Naive thymus-derived CD8-positive, alpha-beta T cell (primary cell): ENCODE measurements around the gene C17orf67. TPM values are rescaled to one million over a fixed set of nuclear protein-coding genes. Genes with fewer than 3 reads are reported as not detected.

Source experiments
- ATAC-seq, 2 donors: fragments of 150-1000 bp; cut with Tn5 transposase in 1 of 2; sonication (Bioruptor Pico), chemical (Tn5 transposase) in 1 of 2; 1 replicate in 1 of 2; 2 replicates in 1 of 2; pipeline ENCODE4 v1.10.0; 2021; ENCODE audit warnings: mild to moderate bottlenecking in 2 of 2, moderate library complexity in 2 of 2
- POLR2A ChIA-PET: fragments of 350-600 bp; sonication (Branson Sonifier 250); formaldehyde crosslinking; loops from one replicate; lab custom pipeline; 2021; ENCODE audit warnings: antibody characterized with exemption; lab: Charles Lee
- DNase-seq, 10 donors: peaks; one replicate each; pipeline versions ENCODE4 v3.0.0 to v3.0.0-alpha.2; 2020 to 2022
- H3K27ac Mint-ChIP-seq, 10 donors: one replicate each; pipeline ENCODE4 v1.8.0; 2020 to 2022; ENCODE audit warnings: mild to moderate bottlenecking in 10 of 10, mixed read lengths in 10 of 10, moderate library complexity in 4 of 10, inconsistent platforms in 1 of 10
- H3K27me3 Mint-ChIP-seq, 5 donors: one replicate each; pipeline ENCODE4 v1.8.0; 2021 to 2022; ENCODE audit warnings: mixed read lengths in 5 of 5
- H3K36me3 Mint-ChIP-seq, 3 donors: one replicate each; pipeline ENCODE4 v1.8.0; 2020 to 2022; ENCODE audit warnings: mixed read lengths in 3 of 3, mild to moderate bottlenecking in 2 of 3, inconsistent platforms in 1 of 3
- H3K4me1 Mint-ChIP-seq, 4 donors: one replicate each; pipeline ENCODE4 v1.8.0; 2021 to 2022; ENCODE audit warnings: mixed read lengths in 4 of 4
- H3K4me3 Mint-ChIP-seq, 10 donors: one replicate each; pipeline ENCODE4 v1.8.0; 2020 to 2022; ENCODE audit warnings: mild to moderate bottlenecking in 10 of 10, mixed read lengths in 10 of 10, moderate library complexity in 6 of 10, inconsistent platforms in 1 of 10
- H3K9me3 Mint-ChIP-seq, 9 donors: one replicate each; pipeline ENCODE4 v1.8.0; 2020 to 2022; ENCODE audit warnings: mixed read lengths in 9 of 9, mild to moderate bottlenecking in 3 of 9, inconsistent platforms in 1 of 9, moderate library complexity in 1 of 9
- polyA plus RNA-seq, 3 donors: library from polyadenylated mRNA; unstranded; fragments of 300-500 nt; fragmentation: Illumina TruSeq; gene quantifications; one replicate each; pipeline ENCODE4 v1.2.3, GENCODE V29; 2021
- total RNA-seq, 8 experiments: library from RNA in 2 of 8; stranded (reverse) in 2 of 8; gene quantifications; one replicate each; pipeline ENCODE4 v1.2.3 and lab custom pipeline; 2021 to 2026

The C17orf67 gene, protein sequence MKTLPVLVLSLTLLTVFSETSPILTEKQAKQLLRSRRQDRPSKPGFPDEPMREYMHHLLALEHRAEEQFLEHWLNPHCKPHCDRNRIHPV
- 1 to 10 TPM; 8.0 to 9.5 TPM for total RNA-seq
- 1 to 10 TPM; 1.5 to 2.2 (median 1.6) TPM for polyA plus RNA-seq
- 3.7 to 11.9 (median 7.5) reads per million in 6 experiments for total RNA-seq (lab: John Stamatoyannopoulos, UW)

DNA sequence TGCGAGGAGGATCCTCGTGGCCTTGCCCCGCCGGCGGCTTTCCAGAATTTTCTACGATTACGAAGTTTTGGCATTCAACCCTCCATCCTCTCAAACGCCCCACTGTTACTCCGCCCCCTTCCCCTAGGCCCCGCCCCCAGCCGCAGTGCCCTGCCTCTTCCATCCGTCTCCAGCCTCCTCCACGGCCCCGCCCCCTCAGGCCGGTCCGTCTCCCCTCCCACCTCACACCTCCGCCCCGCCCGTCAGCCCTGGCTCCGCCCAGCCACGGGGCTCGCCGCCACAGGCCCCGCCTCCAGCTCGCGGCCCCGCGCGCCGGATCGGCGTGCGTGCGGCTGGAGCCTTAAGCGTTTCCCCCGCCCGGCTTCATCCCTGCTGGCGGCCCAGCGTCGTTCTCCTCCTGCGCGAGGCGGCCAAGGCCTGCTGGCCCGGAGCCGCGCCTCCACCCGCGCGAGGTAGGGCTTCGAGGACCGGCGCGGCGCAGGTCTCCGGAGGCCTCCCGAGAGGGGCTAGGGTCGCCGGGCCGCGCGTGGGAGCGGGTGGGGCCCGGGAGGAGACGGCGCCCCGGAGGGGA is at the start of gene C17orf67, which contains the start of gene DGKE:
TSS of gene C17orf67 (minus strand) at position 112 of the 571 bp plus-strand sequence. CDS start 18,110 bp downstream, outside the sequence.
TSS of gene DGKE (plus strand) at position 343 of the 571 bp plus-strand sequence. CDS start 645 bp downstream, outside the sequence.
- peaks cover 0 to 39% (median 8%) of the 10 kb centered on the region in 3 donors for H3K36me3 Mint-ChIP-seq
- DNase-seq (peak; percentile 95 to 100 (median 98)), ATAC-seq (peak; percentile 78 to 83)
- H3K27ac Mint-ChIP-seq: peak within 1 kb of the TSS; percentile 79 to 97 (median 94)
- peaks cover 31 to 72% (median 70%) of the 10 kb centered on the region in 4 donors for H3K4me1 Mint-ChIP-seq
- POLR2A ChIA-PET: interaction anchor here (0.9 to 3.1 kb wide), 7 partner anchors 10 to 1595 kb away, joined by 3 to 20 read pairs (median 8); partner anchors contain the start of genes NOG and TRIM25
- H3K27me3 Mint-ChIP-seq: no peaks in the 10 kb centered on the region
- H3K9me3 Mint-ChIP-seq: no peaks in the 10 kb centered on the region
- peak within 1 kb of the TSS; percentile 89 to 98 (median 96) for H3K4me3 Mint-ChIP-seq

DNA sequence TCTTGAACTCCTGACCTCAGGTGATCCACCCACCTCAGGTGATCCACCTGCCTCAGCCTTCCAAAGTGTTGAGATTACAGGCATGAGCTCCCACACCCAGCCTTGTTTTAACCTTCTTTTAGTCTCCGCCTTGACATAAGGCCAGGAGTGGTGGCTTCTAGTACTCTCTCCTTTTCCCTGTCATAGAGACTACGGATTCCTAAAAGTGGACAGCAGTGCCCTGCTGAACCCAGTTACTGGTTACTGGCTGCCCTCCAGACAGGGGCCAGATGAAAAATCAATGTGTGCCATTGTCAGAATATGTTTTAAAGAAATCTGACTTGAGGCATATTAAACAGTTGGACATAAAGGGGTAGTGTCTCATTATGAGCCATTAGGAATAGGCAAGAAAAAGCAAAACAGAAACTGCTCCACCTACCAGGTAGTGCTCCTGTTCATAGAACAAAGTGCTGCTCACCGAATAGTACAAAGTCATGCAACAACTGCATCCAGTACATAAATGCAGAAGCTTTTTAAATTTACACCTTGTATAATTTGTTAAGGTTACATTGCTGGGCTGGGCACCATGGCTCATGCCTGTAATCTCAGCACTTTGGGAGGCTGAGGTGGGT is 48.1 kb upstream of the C17orf67 start:
- POLR2A ChIA-PET: no interaction called here
- no peak for DNase-seq
- H3K27ac Mint-ChIP-seq: no peak overlapping the region

DNA sequence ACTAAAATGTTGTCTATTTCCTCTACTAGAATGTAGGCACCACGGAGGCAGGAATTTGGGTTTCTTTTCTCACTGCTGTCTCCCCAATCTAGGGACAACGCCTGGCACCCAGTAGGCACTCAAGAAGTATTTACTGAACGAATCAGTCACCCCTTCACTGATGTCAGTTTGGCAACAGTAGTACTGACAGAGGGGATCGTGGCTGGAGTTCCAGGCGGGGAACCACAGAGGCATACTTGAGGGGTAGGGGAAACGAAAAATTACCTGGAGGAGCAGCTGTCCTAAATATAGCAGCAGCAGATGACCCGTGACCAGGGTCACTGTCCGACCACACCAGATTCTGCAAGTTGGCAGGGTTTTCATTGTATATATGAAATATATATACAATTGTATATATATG is 46.9 kb upstream of the C17orf67 start:
- Mint-ChIP-seq H3K27ac (no peak overlapping the region), H3K4me1 (peaks cover 0 to 7% (median 5%) of the 10 kb centered on the region in 4 donors), H3K27me3 (peaks cover 0 to 7% (median 3%) of the 10 kb centered on the region in 5 donors), H3K9me3 (no peaks in the 10 kb centered on the region), H3K4me3 (no peak overlapping the region), H3K36me3 (no peaks in the 10 kb centered on the region)
- POLR2A ChIA-PET: no interaction called here
- ATAC-seq: no peak
- DNase-seq: no peak

More for the DNA sequence above, 48.1 kb upstream of the C17orf67 start:
- Mint-ChIP-seq H3K9me3 (no peaks in the 10 kb centered on the region), H3K27me3 (peaks cover 0 to 5% (median 0%) of the 10 kb centered on the region in 5 donors), H3K36me3 (peaks cover 0 to 2% (median 2%) of the 10 kb centered on the region in 3 donors), H3K4me1 (peaks cover 0 to 7% (median 5%) of the 10 kb centered on the region in 4 donors), H3K4me3 (no peak overlapping the region)
- no peak for ATAC-seq

DNA sequence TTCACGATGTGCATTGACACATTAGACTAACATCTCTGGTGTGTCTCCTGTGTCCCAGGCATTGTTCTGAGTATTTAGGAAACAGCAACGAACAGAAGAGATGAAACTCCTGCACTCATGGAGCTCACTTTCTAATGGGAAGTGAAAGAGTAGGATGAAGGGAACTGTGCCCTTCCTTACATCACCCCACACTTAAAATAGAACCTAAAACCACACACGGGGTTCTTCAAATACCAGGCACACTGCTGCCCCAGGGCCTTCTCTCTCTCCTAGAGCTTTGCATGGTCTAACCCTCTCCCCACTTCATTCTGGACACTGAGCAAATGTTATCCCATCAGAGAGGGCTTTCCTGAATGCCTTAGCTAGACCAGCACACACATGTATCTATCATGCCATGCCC is 46.4 kb upstream of the C17orf67 start:
- DNase-seq: no peak
- POLR2A ChIA-PET: no interaction called here
- Mint-ChIP-seq H3K27me3 (peaks cover 0 to 7% (median 3%) of the 10 kb centered on the region in 5 donors), H3K4me1 (peaks cover 0 to 7% (median 5%) of the 10 kb centered on the region in 4 donors), H3K9me3 (no peaks in the 10 kb centered on the region), H3K4me3 (no peak overlapping the region), H3K27ac (no peak overlapping the region), H3K36me3 (no peaks in the 10 kb centered on the region)
- no peak for ATAC-seq

DNA sequence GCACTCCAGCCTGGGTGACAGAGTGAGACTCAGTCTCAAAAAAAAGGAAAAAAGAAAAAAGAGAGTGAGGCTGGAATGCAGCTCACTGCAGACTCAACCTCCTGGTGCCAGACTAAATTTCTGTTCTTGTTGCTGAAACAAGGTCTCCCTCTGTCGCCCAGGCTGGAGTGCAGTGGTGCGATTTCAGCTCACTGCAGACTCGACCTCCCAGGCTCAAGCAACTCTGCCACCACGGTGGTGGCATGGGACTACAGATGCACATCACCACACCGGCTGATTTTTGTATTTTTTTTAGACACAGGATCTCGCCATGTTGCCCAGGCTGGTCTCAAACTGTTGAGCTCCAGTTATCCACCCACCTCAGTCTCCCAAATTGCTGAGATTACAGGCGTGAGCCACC is 45.6 kb upstream of the C17orf67 start:
- Mint-ChIP-seq H3K4me3 (no peak overlapping the region), H3K27ac (no peak overlapping the region), H3K36me3 (no peaks in the 10 kb centered on the region), H3K9me3 (no peaks in the 10 kb centered on the region), H3K27me3 (peaks cover 0 to 12% (median 8%) of the 10 kb centered on the region in 5 donors), H3K4me1 (peaks cover 0 to 7% (median 5%) of the 10 kb centered on the region in 4 donors)
- DNase-seq: no peak
- ATAC-seq: no peak
- POLR2A ChIA-PET: no interaction called here

DNA sequence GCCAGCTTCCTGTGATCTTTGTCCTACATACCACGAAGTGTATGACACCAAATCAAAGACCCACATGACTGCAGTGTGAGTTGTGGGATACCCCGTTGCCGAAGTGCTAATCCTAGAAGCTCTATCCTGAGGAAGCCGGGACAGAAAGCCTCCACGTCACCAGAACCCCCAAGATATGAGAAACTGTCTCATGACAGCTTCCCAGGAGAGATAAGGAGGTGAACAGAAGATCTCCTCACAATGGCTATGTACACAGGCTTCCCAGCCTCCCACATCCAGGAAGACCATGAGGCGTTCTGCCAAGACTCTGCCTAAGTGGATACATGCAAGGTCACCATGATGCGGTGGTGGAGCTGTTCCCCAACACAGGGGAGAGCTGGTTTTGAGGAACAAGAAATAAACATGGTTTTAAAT is 43.1 kb upstream of the C17orf67 start:
- no peaks in the 10 kb centered on the region for H3K36me3 Mint-ChIP-seq
- no peaks in the 10 kb centered on the region for H3K9me3 Mint-ChIP-seq
- POLR2A ChIA-PET: no interaction called here
- H3K27ac Mint-ChIP-seq: no peak overlapping the region
- peaks cover 0 to 7% (median 5%) of the 10 kb centered on the region in 4 donors for H3K4me1 Mint-ChIP-seq
- peaks cover 0 to 22% (median 9%) of the 10 kb centered on the region in 5 donors for H3K27me3 Mint-ChIP-seq
- H3K4me3 Mint-ChIP-seq: no peak overlapping the region
- no peak for DNase-seq
- ATAC-seq: no peak

DNA sequence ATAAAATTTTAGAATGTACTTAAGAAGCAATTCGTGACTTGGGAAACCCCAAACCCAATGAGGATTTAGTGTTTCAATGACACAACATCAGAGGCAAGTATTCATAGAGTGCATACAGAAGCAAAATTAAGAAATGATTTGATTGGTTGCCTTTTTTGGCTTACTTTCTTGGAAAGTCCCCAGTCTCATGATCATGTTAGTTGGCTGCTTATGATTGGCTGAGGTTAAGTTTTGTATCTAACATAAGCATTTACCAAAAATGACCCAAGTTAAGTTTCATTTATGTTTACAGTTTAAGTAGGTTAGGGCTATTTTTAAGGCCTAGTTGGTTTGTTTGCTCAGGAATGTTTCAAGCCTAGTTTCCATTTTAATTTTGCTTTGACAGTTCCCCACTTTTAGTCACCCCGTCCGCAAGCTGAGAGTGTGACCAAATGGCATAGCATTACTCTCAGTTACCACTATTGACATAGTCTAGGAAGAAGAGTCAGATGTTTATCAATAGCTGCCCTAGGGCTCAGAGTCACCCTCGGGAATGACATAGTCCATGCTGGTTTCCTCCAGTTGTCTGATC is 36.4 kb upstream of the C17orf67 start:
- POLR2A ChIA-PET: interaction anchor here (0.8 kb wide), 1 partner anchor 18 kb away, joined by 3 read pairs; no protein-coding TSS in a partner anchor
- Mint-ChIP-seq H3K4me3 (no peak overlapping the region), H3K36me3 (peaks cover 0 to 8% (median 0%) of the 10 kb centered on the region in 3 donors), H3K27ac (peak overlapping the region in 3 of 10 donors; percentile 40 to 42 (median 40)), H3K4me1 (peaks cover 0 to 4% (median 0%) of the 10 kb centered on the region in 4 donors), H3K9me3 (no peaks in the 10 kb centered on the region), H3K27me3 (peaks cover 0 to 22% (median 5%) of the 10 kb centered on the region in 5 donors)
- ATAC-seq (no peak), DNase-seq (no peak)

DNA sequence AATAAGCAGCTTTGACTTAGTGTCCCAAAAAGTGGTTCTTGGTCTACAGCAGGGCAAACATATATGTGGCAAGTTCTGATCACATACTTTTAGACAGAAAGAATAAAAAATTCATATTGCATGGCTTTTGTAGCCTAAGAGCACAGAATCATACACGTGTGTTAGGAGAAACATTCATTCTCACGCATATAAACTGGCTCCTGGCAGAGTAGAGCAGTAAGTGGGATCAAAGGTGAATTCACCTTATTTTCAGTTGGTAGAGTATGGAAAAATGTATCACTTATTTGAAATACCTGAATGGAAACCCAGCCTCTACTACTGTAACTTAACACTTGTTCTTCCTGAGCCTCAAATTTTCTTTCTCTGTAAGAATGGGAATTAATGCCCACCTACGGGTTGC is 35.0 kb upstream of the C17orf67 start:
- H3K9me3 Mint-ChIP-seq: no peaks in the 10 kb centered on the region
- ATAC-seq (no peak), DNase-seq (no peak)
- POLR2A ChIA-PET: no interaction called here
- H3K27ac Mint-ChIP-seq: peak overlapping the region in 2 of 10 donors; percentile 35 to 41
- peaks cover 0 to 8% (median 0%) of the 10 kb centered on the region in 5 donors for H3K27me3 Mint-ChIP-seq
- H3K4me1 Mint-ChIP-seq: peaks cover 0 to 4% (median 0%) of the 10 kb centered on the region in 4 donors
- no peak overlapping the region for H3K4me3 Mint-ChIP-seq
- peaks cover 0 to 19% (median 0%) of the 10 kb centered on the region in 3 donors for H3K36me3 Mint-ChIP-seq

DNA sequence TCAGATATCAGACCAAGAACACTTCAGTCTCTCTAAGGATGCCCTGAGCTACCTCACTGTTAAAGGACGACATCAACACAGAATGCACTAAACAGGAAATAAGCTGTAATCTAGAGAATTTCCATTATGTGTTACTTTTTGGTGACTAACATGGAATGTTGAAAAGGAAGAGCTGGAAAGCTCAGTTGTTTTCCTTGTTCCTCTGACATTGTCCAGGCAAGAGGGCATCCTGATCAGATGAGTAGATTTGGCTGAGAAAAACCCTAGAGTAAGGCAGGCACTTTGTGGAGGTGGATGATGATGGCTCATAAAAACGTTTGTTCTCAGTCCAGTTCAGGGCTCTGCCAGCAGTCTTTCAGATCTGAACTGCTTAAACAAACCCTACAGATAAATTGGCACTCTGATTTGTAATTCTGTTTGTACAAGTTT is 34.2 kb upstream of the C17orf67 start:
- no peak for ATAC-seq
- Mint-ChIP-seq H3K36me3 (peaks cover 0 to 24% (median 0%) of the 10 kb centered on the region in 3 donors), H3K27ac (peak overlapping the region in 4 of 10 donors; percentile 11 to 63 (median 52)), H3K27me3 (peaks cover 0 to under 1% (median 0%) of the 10 kb centered on the region in 5 donors), H3K9me3 (no peaks in the 10 kb centered on the region), H3K4me1 (peaks cover 0 to 4% (median 0%) of the 10 kb centered on the region in 4 donors), H3K4me3 (no peak overlapping the region)
- DNase-seq: no peak
- POLR2A ChIA-PET: interaction anchor here (0.6 to 0.7 kb wide), 2 partner anchors 93 to 225 kb away, joined by 4 to 5 read pairs; partner anchors contain the start of gene COIL

DNA sequence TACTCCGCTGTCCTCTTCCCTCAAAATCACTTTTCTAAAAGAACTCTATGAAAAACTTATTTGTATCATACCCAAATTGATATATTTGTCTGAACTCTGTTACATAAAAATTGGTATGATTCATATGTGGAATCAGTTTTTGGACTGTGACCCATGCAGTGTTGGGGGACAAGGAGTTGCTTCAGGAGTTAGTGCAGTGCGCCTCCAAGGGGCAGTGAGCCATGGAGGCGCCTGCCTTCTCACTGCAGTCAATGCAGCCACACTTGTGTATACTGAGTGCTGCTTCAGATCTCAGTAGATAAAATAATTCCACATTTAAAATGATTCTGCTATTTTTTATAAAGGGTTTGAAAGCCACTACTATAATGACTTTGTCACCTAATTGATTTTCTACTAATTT is 32.8 kb upstream of the C17orf67 start:
- H3K4me3 Mint-ChIP-seq: no peak overlapping the region
- peak in 2 of 10 donors; percentile 6 to 11 for DNase-seq
- POLR2A ChIA-PET: no interaction called here
- H3K36me3 Mint-ChIP-seq: peaks cover 0 to 38% (median 0%) of the 10 kb centered on the region in 3 donors
- no peaks in the 10 kb centered on the region for H3K9me3 Mint-ChIP-seq
- H3K4me1 Mint-ChIP-seq: peaks cover 0 to 4% (median 0%) of the 10 kb centered on the region in 4 donors
- peak; percentile 48 to 56 for ATAC-seq
- no peaks in the 10 kb centered on the region for H3K27me3 Mint-ChIP-seq
- no peak overlapping the region for H3K27ac Mint-ChIP-seq

DNA sequence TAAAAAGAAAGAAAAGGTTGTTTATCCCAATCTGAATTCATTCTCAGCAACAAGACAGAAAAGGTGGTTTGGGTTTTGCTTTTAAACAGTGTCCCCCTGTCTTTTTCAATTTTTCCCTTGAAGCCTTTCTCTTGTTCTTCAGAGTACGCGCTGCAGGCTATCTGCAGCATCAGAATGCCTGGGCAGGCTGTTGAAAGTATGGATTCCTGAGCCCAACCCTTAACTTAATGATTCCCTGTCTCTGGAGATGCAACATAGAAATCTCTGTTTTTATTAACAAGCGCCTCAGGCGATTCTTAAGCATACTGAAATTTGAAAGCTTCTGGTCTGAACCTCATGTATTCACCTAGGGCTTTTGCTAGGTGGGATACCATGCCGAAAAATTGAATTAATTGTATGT is 32.4 kb upstream of the C17orf67 start:
- POLR2A ChIA-PET: no interaction called here
- no peak for DNase-seq
- no peak overlapping the region for H3K4me3 Mint-ChIP-seq
- peak overlapping the region in 1 of 10 donors; percentile 43 for H3K27ac Mint-ChIP-seq
- ATAC-seq: no peak
- H3K9me3 Mint-ChIP-seq: no peaks in the 10 kb centered on the region
- peaks cover 0 to 42% (median 0%) of the 10 kb centered on the region in 3 donors for H3K36me3 Mint-ChIP-seq
- H3K27me3 Mint-ChIP-seq: no peaks in the 10 kb centered on the region
- peaks cover 0 to 4% (median 0%) of the 10 kb centered on the region in 4 donors for H3K4me1 Mint-ChIP-seq

DNA sequence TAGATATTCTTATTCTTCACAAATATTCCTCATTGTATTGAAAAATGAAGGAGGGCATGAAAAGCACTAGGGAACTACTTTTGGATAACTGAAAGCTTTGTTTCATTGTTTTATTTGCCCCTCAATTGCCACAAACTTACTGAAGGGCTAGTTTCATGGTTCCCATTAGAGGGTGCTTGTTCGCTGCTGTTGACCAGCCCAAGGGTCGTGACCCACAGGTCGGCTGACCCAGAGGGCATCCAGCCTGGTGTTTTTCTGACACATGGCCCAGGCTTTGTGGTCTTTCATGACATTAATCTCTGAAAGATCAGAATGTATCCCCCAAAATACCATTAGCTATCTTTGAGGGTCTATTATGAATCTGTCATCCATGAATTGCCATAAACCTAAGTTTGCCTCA is 30.3 kb upstream of the C17orf67 start:
- DNase-seq (no peak), ATAC-seq (no peak)
- no peak overlapping the region for H3K4me3 Mint-ChIP-seq
- H3K27ac Mint-ChIP-seq: peak overlapping the region in 1 of 10 donors; percentile 32
- peaks cover 0 to 58% (median 2%) of the 10 kb centered on the region in 3 donors for H3K36me3 Mint-ChIP-seq
- no peaks in the 10 kb centered on the region for H3K27me3 Mint-ChIP-seq
- POLR2A ChIA-PET: no interaction called here
- H3K4me1 Mint-ChIP-seq: peaks cover 0 to 2% (median 0%) of the 10 kb centered on the region in 4 donors
- no peaks in the 10 kb centered on the region for H3K9me3 Mint-ChIP-seq
